ENCODE results near the gene FCN3. TPM values are rescaled to one million over a fixed set of nuclear protein-coding genes. Genes with fewer than 3 reads are reported as not detected.

The FCN3 gene
- total RNA-seq, 2 donors from 2014 or later = not detected

DNA sequence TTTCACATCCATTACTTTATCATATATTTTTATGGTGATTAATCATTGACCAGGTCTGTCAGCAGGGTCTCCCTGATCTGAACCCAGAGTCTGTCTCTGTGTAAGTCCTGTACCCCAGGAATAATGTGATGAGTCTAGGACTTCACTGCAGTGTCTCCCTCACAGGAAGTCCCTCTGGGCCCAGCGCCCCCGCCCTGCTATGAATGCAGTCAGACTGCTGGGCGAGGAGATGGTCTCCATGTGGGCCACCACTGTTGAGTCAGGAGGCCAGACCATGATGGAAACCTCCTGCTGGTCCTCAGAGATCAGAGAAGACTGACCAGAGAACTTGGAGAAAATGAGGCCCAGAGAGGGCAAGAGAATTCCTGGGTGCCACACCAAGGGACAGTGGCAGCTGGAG is 43.2 kb downstream of the FCN3 start:
- Mint-ChIP-seq H3K36me3 (ENCODE audit: insufficient read depth in 2 of 2) (peaks cover 0 to 16% of the 10 kb centered on the region in 2 donors), H3K27ac (no peak overlapping the region), H3K4me3 (no peak overlapping the region), H3K9me3 (no peaks in the 10 kb centered on the region), H3K27me3 (ENCODE audit: low read depth) (no peaks in the 10 kb centered on the region), H3K4me1 (ENCODE audit: low read depth) (peaks cover 33% of the 10 kb centered on the region)
- DNase-seq (no peak), ATAC-seq (replicated peaks in 1 of 2) (no peak)

DNA sequence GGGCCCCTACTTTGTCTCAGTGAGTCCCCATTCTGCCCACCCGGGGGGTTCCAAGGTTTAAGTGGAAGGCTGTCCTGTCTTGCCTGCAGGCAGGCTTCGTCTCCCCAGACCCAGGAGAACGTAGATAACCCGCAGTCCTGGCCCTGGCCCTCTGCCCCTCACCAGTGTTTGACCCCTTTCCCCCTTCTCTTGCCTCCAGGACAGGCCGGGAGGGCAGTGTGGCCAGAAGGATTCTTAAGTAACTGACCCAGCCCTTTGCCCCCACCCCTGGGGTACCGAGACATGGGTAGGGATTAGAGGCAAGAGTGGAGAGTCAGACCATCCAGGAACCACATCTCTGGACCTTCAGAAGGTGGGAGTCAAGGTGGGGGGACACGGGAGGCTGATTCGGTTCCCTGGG is 43.8 kb downstream of the FCN3 start:
- peaks cover 0 to 16% of the 10 kb centered on the region in 2 donors for H3K36me3 Mint-ChIP-seq (ENCODE audit: insufficient read depth in 2 of 2)
- no peak for ATAC-seq (replicated peaks in 1 of 2)
- DNase-seq = no peak
- H3K27me3 Mint-ChIP-seq (ENCODE audit: low read depth) = no peaks in the 10 kb centered on the region
- H3K9me3 Mint-ChIP-seq = no peaks in the 10 kb centered on the region
- peaks cover 40% of the 10 kb centered on the region for H3K4me1 Mint-ChIP-seq (ENCODE audit: low read depth)
- no peak overlapping the region for H3K4me3 Mint-ChIP-seq
- no peak overlapping the region for H3K27ac Mint-ChIP-seq

DNA sequence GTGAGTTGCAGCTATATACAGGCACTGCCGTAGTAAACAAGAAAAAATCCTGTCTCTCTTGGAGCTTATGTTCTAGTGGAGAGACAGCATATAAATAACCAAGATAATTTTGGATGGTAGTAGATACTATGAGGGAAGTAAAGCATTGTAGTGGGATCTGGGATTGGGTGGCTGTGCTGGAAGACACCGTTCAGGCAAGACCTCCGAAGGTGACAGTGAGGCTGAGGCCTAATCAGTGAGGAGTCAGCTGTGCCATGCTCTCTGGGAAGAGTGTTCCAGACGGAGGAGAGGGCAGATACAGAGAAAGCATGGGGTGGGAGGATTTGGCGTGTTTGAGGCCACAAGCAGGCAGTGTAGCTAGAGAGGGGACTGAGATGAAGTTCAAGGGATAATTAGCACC is 46.7 kb downstream of the FCN3 start:
- Mint-ChIP-seq H3K9me3 (no peaks in the 10 kb centered on the region), H3K27me3 (ENCODE audit: low read depth) (no peaks in the 10 kb centered on the region), H3K27ac (no peak overlapping the region), H3K4me1 (ENCODE audit: low read depth) (peaks cover 61% of the 10 kb centered on the region), H3K4me3 (no peak overlapping the region), H3K36me3 (ENCODE audit: insufficient read depth in 2 of 2) (peaks cover 0 to 17% of the 10 kb centered on the region in 2 donors)
- ATAC-seq (replicated peaks in 1 of 2) = no peak
- no peak for DNase-seq

DNA sequence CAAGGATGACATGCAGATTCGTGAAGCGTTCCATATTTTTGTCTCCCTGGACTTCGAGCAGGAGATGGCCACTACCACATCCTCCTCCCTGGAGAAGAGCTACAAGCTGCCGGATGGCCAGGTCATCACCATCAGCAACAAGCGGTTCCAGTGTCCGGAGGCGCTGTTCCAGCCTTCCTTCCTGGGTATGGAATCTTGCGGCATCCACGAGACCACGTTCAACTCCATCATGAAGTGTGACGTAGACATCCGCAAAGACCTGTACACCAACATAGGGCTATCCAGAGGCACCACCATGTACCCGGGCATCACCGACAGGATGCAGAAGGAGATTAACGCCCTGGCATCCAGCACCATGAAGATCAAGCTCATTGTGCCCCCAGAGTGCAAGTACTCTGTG is 49.3 kb downstream of the FCN3 start:
- Mint-ChIP-seq H3K9me3 (no peaks in the 10 kb centered on the region), H3K4me1 (ENCODE audit: low read depth) (peaks cover 56% of the 10 kb centered on the region), H3K36me3 (ENCODE audit: insufficient read depth in 2 of 2) (peaks cover 3 to 11% of the 10 kb centered on the region in 2 donors), H3K27ac (no peak overlapping the region), H3K27me3 (ENCODE audit: low read depth) (no peaks in the 10 kb centered on the region), H3K4me3 (no peak overlapping the region)
- no peak for DNase-seq
- ATAC-seq (replicated peaks in 1 of 2) = no peak

- Mint-ChIP-seq H3K4me3 (peak overlapping the region; percentile 96), H3K36me3 (ENCODE audit: insufficient read depth in 2 of 2) (peaks cover 3 to 5% of the 10 kb centered on the region in 2 donors), H3K4me1 (ENCODE audit: low read depth) (peaks cover 39% of the 10 kb centered on the region), H3K9me3 (no peaks in the 10 kb centered on the region), H3K27me3 (ENCODE audit: low read depth) (no peaks in the 10 kb centered on the region), H3K27ac (peak overlapping the region; percentile 95)
- ATAC-seq (replicated peaks in 1 of 2) (no peak), DNase-seq (no peak)
Observed at GRCh38 chr1:27322569-27323240, 51.9 kb downstream of the FCN3 start.

- Mint-ChIP-seq H3K27ac (peak within 1 kb of the TSS; percentile 95), H3K4me1 (ENCODE audit: low read depth) (peaks cover 35% of the 10 kb centered on the region), H3K27me3 (ENCODE audit: low read depth) (no peaks in the 10 kb centered on the region), H3K36me3 (ENCODE audit: insufficient read depth in 2 of 2) (peaks cover 3 to 5% of the 10 kb centered on the region in 2 donors), H3K4me3 (peak within 1 kb of the TSS; percentile 96), H3K9me3 (no peaks in the 10 kb centered on the region)
- ATAC-seq (replicated peaks in 1 of 2) (peak; percentile 97), DNase-seq (peak; percentile 99)
Observed at GRCh38 chr1:27321813-27322568, 52.6 kb downstream of the FCN3 start, which contains the start of gene TMEM222. TSS of gene TMEM222 (plus strand) at chr1:27322163. CDS start at chr1:27322198, 35 bp downstream.

Other genes with a start within 250 kb of the FCN3 start
- gene SLC9A1, start 219.7 kb downstream of the FCN3 start, total RNA-seq = 10 to 100 TPM; 25.5 to 28.2 TPM
- 10 to 100 TPM; 41.6 to 42.5 TPM for gene WDTC1, start 140.2 kb downstream of the FCN3 start, total RNA-seq
- 10 to 100 TPM; 41.9 to 61.3 TPM for gene TMEM222, start 52.7 kb downstream of the FCN3 start, total RNA-seq
- 10 to 100 TPM; 73.1 to 89.9 TPM for gene SYTL1, start 32.8 kb downstream of the FCN3 start, total RNA-seq
- 10 to 100 TPM in 1 of 2 donors, 1 to 10 TPM in 1; 8.3 to 10.4 TPM for gene MAP3K6, start 7.9 kb downstream of the FCN3 start, total RNA-seq
- not detected for gene CD164L2, start 8.5 kb upstream of the FCN3 start, total RNA-seq
- gene GPR3, start 17.8 kb upstream of the FCN3 start, total RNA-seq = under 1 TPM; 0.81 to 0.91 TPM
- 100 to 1,000 TPM; 146 to 197 TPM for gene WASF2, start 115.3 kb upstream of the FCN3 start, total RNA-seq
- 1 to 10 TPM; 8.4 to 9.3 TPM for gene AHDC1, start 229.3 kb upstream of the FCN3 start, total RNA-seq

Measured in activated T-cell treated with anti-CD3 and anti-CD28 coated beads, Interleukin-2, amount 50 U/mL, for 72 hours (primary cell).